ENCODE results near the gene RABGAP1L. TPM values are rescaled to one million over a fixed set of nuclear protein-coding genes. Genes with fewer than 3 reads are reported as not detected.
"Not testable (repeated sequence)": the region's sequence is repeated elsewhere in the genome, so short reads cannot be mapped to it uniquely, and the experiment has no call there.

The RABGAP1L gene
- total and polyA plus RNA-seq, 10 donors = 30.3 to 125 (median 77.7) TPM

DNA sequence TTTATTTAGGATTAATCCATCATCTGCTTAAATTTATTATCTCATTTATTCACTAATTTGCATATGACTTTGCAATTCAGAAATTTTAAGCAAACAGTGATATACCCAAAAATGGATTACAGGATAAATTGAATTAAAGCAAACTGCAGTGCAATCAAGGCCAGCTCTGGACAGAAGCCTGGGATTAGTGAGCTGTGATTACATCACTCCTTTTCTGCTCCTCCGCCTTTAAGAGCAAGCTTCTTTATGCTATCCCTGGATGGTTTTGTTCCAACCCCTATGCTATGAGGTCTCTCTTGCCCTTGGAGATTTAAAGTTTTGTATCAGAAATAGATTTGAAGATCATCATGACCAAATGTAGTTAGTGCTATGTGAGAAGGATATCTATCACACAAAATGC lies 321.0 kb downstream of the RABGAP1L start:
- intact Hi-C loops (cut with DNase I; ENCODE audit: low total_unique reads) = no loop called here

DNA sequence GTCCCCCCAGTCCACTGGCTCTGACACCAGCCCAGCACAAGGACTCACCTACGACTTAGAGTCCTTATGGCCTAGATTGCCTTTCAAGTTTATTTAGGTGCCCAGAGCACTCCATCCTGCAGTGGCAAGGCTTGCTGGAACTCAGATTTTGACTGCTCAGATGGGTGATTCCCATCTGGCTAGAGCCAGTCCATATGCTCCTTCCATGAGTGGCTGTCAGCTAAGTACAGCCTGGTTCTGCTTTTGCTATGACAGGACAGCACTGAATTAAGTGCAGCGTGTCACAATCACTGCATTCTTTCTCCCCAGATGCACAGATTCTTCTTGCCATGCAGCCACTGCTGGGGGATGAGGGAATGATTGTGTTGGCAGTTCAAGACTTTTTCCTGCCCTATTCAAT lies 332.3 kb downstream of the RABGAP1L start:
- Histone ChIP-seq H3K4me3 (no peak overlapping the region), H3K4me1 (no peaks in the 10 kb centered on the region), H3K9me3 (peaks cover 0 to 14% (median 10%) of the 10 kb centered on the region in 8 donors), H3K36me3 (no peaks in the 10 kb centered on the region), H3K27ac (no peak overlapping the region), H3K27me3 (replicated peaks in 1 of 7) (no peaks in the 10 kb centered on the region)
- TF ChIP-seq CTCF (IDR thresholded peaks at IDR 0.05 in 8 of 11, conservative IDR thresholded peaks at IDR 0.05 in 3 of 11) (no peak), POLR2A (IDR thresholded peaks at IDR 0.05) (no peak), POLR2AphosphoS5 (IDR thresholded peaks at IDR 0.05) (no peak)
- WGBS, 5 donors = 79 to 93% (median 87%) methylated on average over 2 of the region's 2 CpGs
- intact Hi-C loops (cut with DNase I; ENCODE audit: low total_unique reads) = no loop called here
- peak; percentile 40 for DNase-seq

More for the DNA sequence above, 321.0 kb downstream of the RABGAP1L start:
- no peaks in the 10 kb centered on the region for H3K9me3 ChIP-seq
- H3K27me3 ChIP-seq (replicated peaks in 1 of 7) = no peaks in the 10 kb centered on the region
- H3K4me1 ChIP-seq = no peaks in the 10 kb centered on the region
- H3K4me3 ChIP-seq = no peak overlapping the region
- TF ChIP-seq POLR2AphosphoS5 (IDR thresholded peaks at IDR 0.05) (no peak), POLR2A (IDR thresholded peaks at IDR 0.05) (no peak), CTCF (IDR thresholded peaks at IDR 0.05 in 8 of 11, conservative IDR thresholded peaks at IDR 0.05 in 3 of 11) (no peak)
- no peak for DNase-seq
- no peaks in the 10 kb centered on the region for H3K36me3 ChIP-seq
- no peak overlapping the region for H3K27ac ChIP-seq
- WGBS, 5 donors = 86 to 97% (median 89%) methylated on average over 1 of the region's 1 CpG

GRCh38 chr1:174497478-174497877 lies 338.2 kb downstream of the RABGAP1L start:
- DNase-seq = no peak
- TF ChIP-seq CTCF (IDR thresholded peaks at IDR 0.05 in 8 of 11, conservative IDR thresholded peaks at IDR 0.05 in 3 of 11) = no peak
- no peak overlapping the region for H3K27ac ChIP-seq
- H3K9me3 ChIP-seq = no peaks in the 10 kb centered on the region
- no peaks in the 10 kb centered on the region for H3K36me3 ChIP-seq
- H3K4me3 ChIP-seq = no peak overlapping the region
- intact Hi-C loops (cut with DNase I; ENCODE audit: low total_unique reads) = no loop called here
- no peaks in the 10 kb centered on the region for H3K27me3 ChIP-seq (replicated peaks in 1 of 7)
- H3K4me1 ChIP-seq = no peaks in the 10 kb centered on the region

DNA sequence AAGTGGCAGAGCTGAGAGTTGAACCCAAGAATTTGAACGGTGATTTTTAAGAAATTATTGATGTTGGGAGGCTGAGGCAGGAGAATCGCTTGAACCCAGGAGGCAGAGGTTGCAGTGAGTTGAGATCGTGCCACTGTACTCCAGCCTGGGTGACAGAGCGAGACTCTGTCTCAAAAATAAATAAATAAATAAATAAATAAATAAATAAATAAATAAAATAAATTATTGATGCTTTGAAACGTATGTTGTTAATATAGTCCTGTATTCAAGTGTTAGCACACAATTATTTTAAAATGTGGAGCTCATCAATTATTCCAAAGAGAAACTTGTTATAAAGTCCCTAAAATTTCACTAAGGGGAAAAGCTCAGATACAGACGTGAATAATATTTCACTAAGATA lies 357.4 kb downstream of the RABGAP1L start:
- intact Hi-C loops (cut with DNase I; ENCODE audit: low total_unique reads); DNase-seq; H3K4me1 ChIP-seq; H3K27me3 ChIP-seq (replicated peaks in 1 of 7); H3K36me3 ChIP-seq; H3K27ac ChIP-seq; H3K4me3 ChIP-seq; H3K9me3 ChIP-seq: not testable (repeated sequence)
- WGBS, 5 donors = 94 to 99% (median 97%) methylated on average over 6 of the region's 6 CpGs

DNA sequence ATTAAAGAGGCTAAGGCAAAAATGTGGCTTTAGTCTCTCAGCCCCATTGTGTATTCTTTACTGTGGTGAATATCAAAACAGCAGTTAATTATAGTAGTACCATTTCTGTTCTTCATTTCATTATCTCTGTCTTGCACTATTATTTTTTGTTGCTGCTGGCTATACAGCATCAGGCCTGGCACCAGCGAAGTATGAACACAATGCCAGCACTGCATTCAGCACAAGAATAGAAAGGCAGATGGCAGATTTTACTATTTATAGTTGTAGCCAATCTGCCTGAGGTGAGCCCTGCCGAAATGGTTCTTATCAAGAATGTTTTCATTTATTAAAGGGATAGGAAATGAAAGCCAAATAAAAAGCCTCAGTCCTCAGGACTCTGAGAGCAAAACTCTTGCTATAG lies 360.5 kb downstream of the RABGAP1L start:
- intact Hi-C loops (cut with DNase I; ENCODE audit: low total_unique reads) = no loop called here
- TF ChIP-seq POLR2AphosphoS5 (IDR thresholded peaks at IDR 0.05) (no peak), POLR2A (IDR thresholded peaks at IDR 0.05) (no peak), CTCF (IDR thresholded peaks at IDR 0.05 in 8 of 11, conservative IDR thresholded peaks at IDR 0.05 in 3 of 11) (no peak)
- DNase-seq = no peak
- H3K4me3 ChIP-seq = no peak overlapping the region
- no peaks in the 10 kb centered on the region for H3K36me3 ChIP-seq
- no peaks in the 10 kb centered on the region for H3K27me3 ChIP-seq (replicated peaks in 1 of 7)
- H3K27ac ChIP-seq = no peak overlapping the region
- peaks cover 0 to 22% (median 18%) of the 10 kb centered on the region in 8 donors for H3K9me3 ChIP-seq
- H3K4me1 ChIP-seq = no peaks in the 10 kb centered on the region
- 84 to 87% (median 86%) methylated on average over 2 of the region's 2 CpGs for WGBS, 5 donors

All from spleen (tissue), 11 donors.